Esophagus muscularis mucosa (tissue), 4 donors: Measurements from ENCODE around the gene LPCAT3.
A peak's percentile ranks its signal among the peaks of the same experiment; 100 is the strongest.

ENCODE experiments used
- CTCF ChIP-seq, 3 experiments: fragments of 200-600 bp in 2 of 3; fragments of 450-650 bp in 1 of 3; sonication (generic) in 2 of 3; IDR thresholded peaks; one replicate each; pipeline ENCODE4 v1.5.1; 2017 to 2019; ENCODE audit warnings: antibody characterized with exemption in 3 of 3, mild to moderate bottlenecking in 2 of 3, moderate library complexity in 1 of 3
- EP300 ChIP-seq: sonication (generic); formaldehyde crosslinking; IDR thresholded peaks from one replicate; pipeline ENCODE4 v1.6.1; 2017; ENCODE audit warnings: antibody characterized with exemption
- POLR2A ChIP-seq: fragments of 450-650 bp; IDR thresholded peaks from one replicate; pipeline ENCODE4 v1.6.1; 2017; ENCODE audit warnings: antibody characterized with exemption, moderate library complexity, mild to moderate bottlenecking, low read depth

DNA sequence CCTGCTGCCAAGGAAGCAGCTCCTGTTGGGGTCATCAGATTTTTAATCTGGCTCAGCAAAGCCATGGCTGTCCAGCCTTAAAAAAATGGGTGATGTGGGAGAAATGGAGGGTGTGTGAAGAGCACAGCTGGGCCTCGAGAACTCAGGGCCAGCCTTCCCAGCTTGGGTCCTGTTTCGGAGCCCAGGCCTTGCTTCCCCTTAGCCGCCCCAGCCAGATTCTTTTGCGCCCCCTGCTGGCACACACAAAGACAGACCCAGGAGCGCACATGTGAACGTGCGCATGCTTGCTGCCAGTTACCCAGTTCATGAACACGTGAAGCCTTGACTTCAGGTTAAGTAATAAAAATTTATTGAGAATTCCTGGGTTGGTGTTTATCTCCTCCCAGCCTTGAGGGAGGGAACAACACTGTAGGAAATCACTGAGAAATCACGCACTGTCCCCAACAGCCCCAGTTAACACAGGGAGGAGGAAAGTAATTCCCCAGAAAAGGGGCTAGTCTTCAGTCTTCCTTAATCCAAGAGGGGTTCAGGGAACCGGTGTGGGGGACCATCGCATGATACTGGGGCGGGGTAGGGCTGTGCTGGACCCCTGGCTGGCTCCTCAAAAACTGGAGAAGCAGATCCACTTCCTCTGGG, 53.1 kb downstream of the LPCAT3 start:
- TF ChIP-seq CTCF (IDR thresholded peaks at IDR 0.05) (peak; percentile 87 to 94 (median 93)), EP300 (no peak), POLR2A (no peak)
